Stomach (tissue), 9 donors: ENCODE data around the gene DNAJC5G. TPM values are rescaled to one million over a fixed set of nuclear protein-coding genes. Genes with fewer than 3 reads are reported as not detected.
A peak's percentile ranks its signal among the peaks of the same experiment; 100 is the strongest.

Source experiments
- DNase-seq, 2 donors: peaks; one replicate each; pipeline versions ENCODE4 v3.0.0 to v3.0.0-alpha.2; 2013 to 2019
- H3K27ac ChIP-seq, 5 donors: fragments of 200-600 bp in 4 of 5; sonication (generic) in 4 of 5; one replicate each; pipeline ENCODE4 v1.5.1; 2013 to 2019; ENCODE audit warnings: mild to moderate bottlenecking in 1 of 5, moderate library complexity in 1 of 5
- H3K27me3 ChIP-seq, 3 donors: fragments of 200-600 bp; sonication (generic); one replicate each; pipeline ENCODE4 v1.5.1; 2017 to 2019; ENCODE audit warnings: mixed run types in 1 of 3
- H3K36me3 ChIP-seq, 4 donors: fragments of 200-600 bp; sonication (generic); 1 replicate in 3 of 4; 2 replicates in 1 of 4; pipeline ENCODE4 v1.5.1; 2016 to 2019
- H3K4me1 ChIP-seq, 4 donors: fragments of 200-600 bp; sonication (generic); one replicate each; pipeline ENCODE4 v1.5.1; 2016 to 2019
- H3K4me3 ChIP-seq, 4 donors: fragments of 200-600 bp; sonication (generic) in 3 of 4; one replicate each; pipeline ENCODE4 v1.5.1; 2016 to 2019; ENCODE audit warnings: mild to moderate bottlenecking in 1 of 4
- H3K9me3 ChIP-seq, 4 donors: fragments of 200-600 bp; sonication (generic); one replicate each; pipeline ENCODE4 v1.5.1; 2016 to 2019
- CTCF ChIP-seq, 7 experiments: fragments of 450-650 bp in 4 of 7; fragments of 200-600 bp in 3 of 7; sonication (generic) in 3 of 7; IDR thresholded peaks; one replicate each; pipeline ENCODE4 v1.5.1; 2016 to 2019; ENCODE audit warnings: antibody characterized with exemption in 7 of 7, control low read depth in 2 of 7, mild to moderate bottlenecking in 1 of 7
- EP300 ChIP-seq: sonication (generic); formaldehyde crosslinking; IDR thresholded peaks from one replicate; pipeline ENCODE4 v1.6.1; 2017; ENCODE audit warnings: antibody characterized with exemption
- POLR2A ChIP-seq, 4 donors: fragments of 450-650 bp; IDR thresholded peaks; one replicate each; pipeline ENCODE4 v1.6.1; 2016; ENCODE audit warnings: antibody characterized with exemption in 4 of 4, control low read depth in 2 of 4, mild to moderate bottlenecking in 1 of 4, moderate library complexity in 1 of 4
- POLR2AphosphoS5 ChIP-seq, 3 donors: sonication (generic); formaldehyde crosslinking; IDR thresholded peaks; one replicate each; pipeline ENCODE4 v1.6.1; 2016; ENCODE audit warnings: antibody characterized with exemption in 3 of 3
- WGBS, 5 donors: extraction: QIAGEN DNeasy Blood & Tissue Kit in 3 of 5; methylation state at CpG; one replicate each; pipeline versions ENCODE4 v1.1.5 to v1.1.7; 2013 to 2018; 5-methylcytosine and 5-hydroxymethylcytosine counted together
- intact Hi-C: fragments of 100-400 bp; cut with DNase I; formaldehyde crosslinking; loops from one replicate; pipeline ENCODE4 v1.15.1; 2023; ENCODE audit warnings: low total_unique reads
- polyA plus RNA-seq, 3 donors: library from polyadenylated mRNA; stranded (reverse); fragments of 200-250 nt; gene quantifications; one replicate each; pipeline ENCODE4 v1.2.3, GENCODE V29; 2013
- total RNA-seq, 5 donors: library from RNA; depleted of rRNA; stranded (reverse); fragments of >200 nt; gene quantifications; one replicate each; pipeline versions ENCODE4 v1.1.0 to v1.2.3, GENCODE V29; 2014 to 2016
- donor health status: healthy with polysubstance abuse.
- donor health status: Bipolar disorder and iron deficiency.
- donor health status: healthy.

DNAJC5G gene
- total and polyA plus RNA-seq, 8 donors: not detected

DNA sequence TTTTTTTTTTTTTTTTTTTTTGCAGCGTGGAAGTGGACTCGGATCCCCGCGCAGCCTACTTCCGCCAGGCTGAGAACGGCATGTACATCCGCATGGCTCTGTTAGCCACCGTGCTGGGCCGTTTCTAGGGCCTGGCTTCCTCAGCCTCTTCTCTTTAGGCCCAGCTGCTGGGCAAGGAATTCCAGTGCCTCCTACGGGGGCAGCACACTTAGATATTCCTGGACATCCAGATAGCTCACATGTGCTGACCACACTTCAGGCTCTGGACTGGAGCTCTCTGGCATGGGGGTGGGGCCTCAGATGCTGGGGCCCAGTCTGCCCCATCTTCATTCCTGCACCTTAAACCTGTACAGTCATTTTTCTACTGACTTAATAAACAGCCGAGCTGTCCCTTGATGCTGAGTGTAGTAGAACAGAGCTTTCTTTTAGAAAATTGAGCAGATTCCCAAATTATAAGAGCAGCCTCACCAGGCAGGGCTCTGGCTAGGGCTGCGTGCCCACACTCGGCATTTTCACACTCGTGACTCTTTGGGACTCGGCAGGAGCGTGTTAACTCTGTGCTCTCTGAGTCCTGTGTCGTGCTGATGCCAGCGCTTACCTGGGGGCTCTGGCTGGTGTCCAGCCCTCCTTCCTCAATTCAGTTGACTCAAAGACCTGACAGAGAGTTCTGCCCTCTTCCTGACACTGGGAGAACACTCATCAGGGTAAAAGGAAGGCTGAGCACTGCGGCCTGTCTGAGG lies 31.7 kb upstream of the DNAJC5G start:
- no peak overlapping the region for H3K4me3 ChIP-seq
- H3K27ac ChIP-seq: no peak overlapping the region
- peaks cover 55 to 66% (median 61%) of the 10 kb centered on the region in 4 donors for H3K36me3 ChIP-seq
- WGBS, 5 donors: 83 to 91% (median 90%) methylated on average over 18 to 19 of the region's 19 CpGs
- no peaks in the 10 kb centered on the region for H3K27me3 ChIP-seq
- no peak for TF ChIP-seq CTCF (IDR thresholded peaks at IDR 0.05)
- no peak for TF ChIP-seq POLR2A (IDR thresholded peaks at IDR 0.05)
- TF ChIP-seq POLR2AphosphoS5 (IDR thresholded peaks at IDR 0.05): no peak
- no peak for TF ChIP-seq EP300
- intact Hi-C loops: no loop called here
- no peaks in the 10 kb centered on the region for H3K9me3 ChIP-seq
- DNase-seq: no peak
- no peaks in the 10 kb centered on the region for H3K4me1 ChIP-seq

DNA sequence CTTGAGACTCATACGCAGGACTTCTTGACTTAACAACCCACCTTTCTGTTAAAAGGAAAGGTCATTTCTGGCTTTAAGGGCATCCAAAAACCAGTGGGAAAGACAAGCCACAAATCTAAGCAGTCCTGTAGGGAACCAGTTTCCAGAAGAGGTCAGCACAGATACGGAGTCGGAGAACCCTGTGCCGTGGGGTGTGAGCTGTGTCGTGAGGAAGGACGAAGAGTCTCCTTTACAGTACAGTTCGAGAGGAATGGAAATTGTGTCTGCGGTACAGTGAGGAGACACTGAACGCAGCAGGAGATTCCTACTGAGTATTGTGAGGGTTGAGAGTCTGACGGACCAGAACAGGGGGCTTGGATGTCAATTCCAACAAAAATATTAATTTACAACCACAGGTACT lies 30.1 kb upstream of the DNAJC5G start:
- peaks cover 41 to 51% (median 46%) of the 10 kb centered on the region in 4 donors for H3K36me3 ChIP-seq
- H3K9me3 ChIP-seq: no peaks in the 10 kb centered on the region
- TF ChIP-seq EP300: no peak
- TF ChIP-seq POLR2AphosphoS5 (IDR thresholded peaks at IDR 0.05): no peak
- no peak for TF ChIP-seq POLR2A (IDR thresholded peaks at IDR 0.05)
- TF ChIP-seq CTCF (IDR thresholded peaks at IDR 0.05): no peak
- WGBS, 5 donors: 69 to 84% (median 76%) methylated on average over 10 of the region's 10 CpGs
- peaks cover under 1 to 2% (median 1%) of the 10 kb centered on the region in 4 donors for H3K4me1 ChIP-seq
- intact Hi-C loops: no loop called here
- H3K27me3 ChIP-seq: peaks cover 0 to 8% (median 5%) of the 10 kb centered on the region in 3 donors
- no peak overlapping the region for H3K27ac ChIP-seq
- H3K4me3 ChIP-seq: no peak overlapping the region
- no peak for DNase-seq

DNA sequence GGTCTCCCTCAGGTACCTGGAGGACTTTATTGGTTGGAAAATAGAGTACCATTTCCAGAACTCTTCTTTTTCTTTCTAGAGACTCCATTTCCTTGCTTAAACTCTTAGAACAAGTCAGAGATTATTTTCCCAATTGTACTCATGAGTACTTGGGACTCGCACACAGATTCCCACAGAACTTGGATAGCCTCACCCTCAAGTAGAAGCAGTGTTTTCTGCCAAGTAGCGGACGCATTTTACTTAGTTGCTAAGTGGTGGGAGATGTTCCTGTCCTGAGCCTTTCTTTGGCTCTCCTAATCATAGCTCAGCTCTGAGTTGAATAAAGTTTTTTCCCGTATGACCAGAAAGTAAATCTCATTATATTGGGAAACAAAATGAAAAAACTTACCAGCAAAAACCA lies 29.6 kb upstream of the DNAJC5G start:
- 78 to 87% (median 84%) methylated on average over 4 of the region's 4 CpGs for whole genome bisulfite sequencing, 5 donors
- H3K27me3 ChIP-seq: peaks cover 0 to 13% (median 10%) of the 10 kb centered on the region in 3 donors
- H3K4me1 ChIP-seq: peaks cover 5 to 6% (median 6%) of the 10 kb centered on the region in 4 donors
- intact Hi-C loops: no loop called here
- H3K9me3 ChIP-seq: no peaks in the 10 kb centered on the region
- peaks cover 36 to 45% (median 40%) of the 10 kb centered on the region in 4 donors for H3K36me3 ChIP-seq
- H3K27ac ChIP-seq: no peak overlapping the region
- no peak for TF ChIP-seq EP300
- no peak for TF ChIP-seq POLR2A (IDR thresholded peaks at IDR 0.05)
- no peak for TF ChIP-seq CTCF (IDR thresholded peaks at IDR 0.05)
- TF ChIP-seq POLR2AphosphoS5 (IDR thresholded peaks at IDR 0.05): no peak
- DNase-seq: peak in 1 of 2 donors; percentile 34
- no peak overlapping the region for H3K4me3 ChIP-seq

- Histone ChIP-seq H3K4me3 (no peak overlapping the region), H3K4me1 (peaks cover 5 to 7% (median 6%) of the 10 kb centered on the region in 4 donors), H3K27me3 (peaks cover 0 to 34% (median 18%) of the 10 kb centered on the region in 3 donors), H3K27ac (no peak overlapping the region), H3K9me3 (no peaks in the 10 kb centered on the region), H3K36me3 (peaks cover 13 to 23% (median 18%) of the 10 kb centered on the region in 4 donors)
- 64 to 88% (median 81%) methylated on average over 4 of the region's 4 CpGs for WGBS, 5 donors
- no peak for TF ChIP-seq POLR2AphosphoS5 (IDR thresholded peaks at IDR 0.05)
- TF ChIP-seq POLR2A (IDR thresholded peaks at IDR 0.05): no peak
- TF ChIP-seq EP300: no peak
- TF ChIP-seq CTCF (IDR thresholded peaks at IDR 0.05): no peak
- intact Hi-C loops: no loop called here
- no peak for DNase-seq
Observed at GRCh38 chr2:27247893-27248292, 27.3 kb upstream of the DNAJC5G start.
